Loucy (cell line): ENCODE data around the gene CAMSAP1.

Source experiments
- H2AFZ ChIP-seq: fragments of 200-600 bp; sonication (generic); 2 replicates; pipeline ENCODE4 v1.6.0; 2016; ENCODE audit warnings: antibody characterized with exemption, mild to moderate bottlenecking, low read length, moderate library complexity
- H3F3A ChIP-seq: fragments of 200-600 bp; 2 replicates; pipeline ENCODE4 v1.6.0; 2016; ENCODE audit warnings: antibody characterized with exemption, low read depth, mild to moderate bottlenecking
- H3K27me3 ChIP-seq: fragments of 200-600 bp; sonication (generic); 2 replicates; pipeline ENCODE4 v1.6.1; 2014; ENCODE audit warnings: low read length, mild to moderate bottlenecking; ENCODE audit not compliant: insufficient read depth, poor library complexity, severe bottlenecking
- H3K36me3 ChIP-seq: fragments of 200-600 bp; sonication (generic); 2 replicates; pipeline ENCODE4 v1.6.1; 2016; ENCODE audit warnings: low read length; ENCODE audit not compliant: insufficient read depth
- H3K4me1 ChIP-seq: fragments of 200-600 bp; sonication (generic); 2 replicates; pipeline ENCODE4 v1.5.1; 2014; ENCODE audit warnings: low read length, mild to moderate bottlenecking; ENCODE audit not compliant: insufficient read depth, poor library complexity, severe bottlenecking
- H3K4me2 ChIP-seq: fragments of 200-600 bp; sonication (generic); 2 replicates; pipeline ENCODE4 v1.6.0; 2014; ENCODE audit warnings: antibody characterized with exemption, low read length, low read depth, mild to moderate bottlenecking; ENCODE audit not compliant: poor library complexity, severe bottlenecking
- H3K4me3 ChIP-seq: fragments of 200-600 bp; sonication (generic); 2 replicates; pipeline ENCODE4 v1.5.1; 2014; ENCODE audit warnings: low read length, mild to moderate bottlenecking, mixed read lengths; ENCODE audit not compliant: poor library complexity, severe bottlenecking
- H3K79me2 ChIP-seq: fragments of 200-600 bp; sonication (generic); 2 replicates; pipeline ENCODE4 v1.6.1; 2014; ENCODE audit warnings: low read length; ENCODE audit not compliant: insufficient read depth
- H3K9ac ChIP-seq: fragments of 200-600 bp; sonication (generic); 2 replicates; pipeline ENCODE4 v1.6.0; 2014; ENCODE audit warnings: mild to moderate bottlenecking, low read depth, low read length, moderate library complexity; ENCODE audit not compliant: poor library complexity, severe bottlenecking
- H3K9me2 ChIP-seq: fragments of 200-600 bp; sonication (generic); replicated peaks from 2 replicates; pipeline ENCODE4 v1.6.1; 2016; ENCODE audit warnings: low read depth, low read length, mixed read lengths
- H3K9me3 ChIP-seq: fragments of 200-600 bp; sonication (generic); 2 replicates; pipeline ENCODE4 v1.6.1; 2014; ENCODE audit warnings: mild to moderate bottlenecking, antibody characterized with exemption, low read length, low read depth; ENCODE audit not compliant: insufficient read depth
- H4K20me1 ChIP-seq: fragments of 200-600 bp; sonication (generic); 2 replicates; pipeline ENCODE4 v1.6.0; 2014; ENCODE audit warnings: antibody characterized with exemption, low read length, mild to moderate bottlenecking; ENCODE audit not compliant: insufficient read depth, poor library complexity, severe bottlenecking
- EZH2phosphoT487 ChIP-seq: fragments of 200-600 bp; IDR thresholded peaks from 2 replicates; pipeline ENCODE4 v1.6.1; 2018; ENCODE audit warnings: antibody characterized with exemption, mild to moderate bottlenecking, moderate library complexity, borderline replicate concordance
- TF ChIP-seq, protein P1 (sequence below): fragments of 200-600 bp; sonication (generic); conservative IDR thresholded peaks from 2 replicates; pipeline ENCODE4 v1.5.1; 2014; ENCODE audit warnings: mild to moderate bottlenecking, antibody characterized with exemption, low read length

The CAMSAP1 gene

GRCh38 chr9:135903358-135903656, 4.0 kb downstream of the CAMSAP1 start:
- peak overlapping the region; percentile 98 for H3K4me2 ChIP-seq
- H3K4me3 ChIP-seq, result peak overlapping the region; percentile 83
- H3K4me1 ChIP-seq, result peaks cover 64% of the 10 kb centered on the region
- no peaks in the 10 kb centered on the region for H3K27me3 ChIP-seq
- H2AFZ ChIP-seq, result no peak overlapping the region
- peak overlapping the region; percentile 15 for H3K9ac ChIP-seq
- no peak for TF ChIP-seq EZH2phosphoT487
- TF ChIP-seq, protein P1, sequence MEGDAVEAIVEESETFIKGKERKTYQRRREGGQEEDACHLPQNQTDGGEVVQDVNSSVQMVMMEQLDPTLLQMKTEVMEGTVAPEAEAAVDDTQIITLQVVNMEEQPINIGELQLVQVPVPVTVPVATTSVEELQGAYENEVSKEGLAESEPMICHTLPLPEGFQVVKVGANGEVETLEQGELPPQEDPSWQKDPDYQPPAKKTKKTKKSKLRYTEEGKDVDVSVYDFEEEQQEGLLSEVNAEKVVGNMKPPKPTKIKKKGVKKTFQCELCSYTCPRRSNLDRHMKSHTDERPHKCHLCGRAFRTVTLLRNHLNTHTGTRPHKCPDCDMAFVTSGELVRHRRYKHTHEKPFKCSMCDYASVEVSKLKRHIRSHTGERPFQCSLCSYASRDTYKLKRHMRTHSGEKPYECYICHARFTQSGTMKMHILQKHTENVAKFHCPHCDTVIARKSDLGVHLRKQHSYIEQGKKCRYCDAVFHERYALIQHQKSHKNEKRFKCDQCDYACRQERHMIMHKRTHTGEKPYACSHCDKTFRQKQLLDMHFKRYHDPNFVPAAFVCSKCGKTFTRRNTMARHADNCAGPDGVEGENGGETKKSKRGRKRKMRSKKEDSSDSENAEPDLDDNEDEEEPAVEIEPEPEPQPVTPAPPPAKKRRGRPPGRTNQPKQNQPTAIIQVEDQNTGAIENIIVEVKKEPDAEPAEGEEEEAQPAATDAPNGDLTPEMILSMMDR, result no peak
- peaks cover 82% of the 10 kb centered on the region for H4K20me1 ChIP-seq
- peaks cover 7% of the 10 kb centered on the region; the same call in 1 of the 2 replicates for H3F3A ChIP-seq
- no peaks in the 10 kb centered on the region for H3K9me3 ChIP-seq
- H3K79me2 ChIP-seq, result peaks cover 87% of the 10 kb centered on the region
- no peaks in the 10 kb centered on the region for H3K9me2 ChIP-seq
- H3K36me3 ChIP-seq, result no peaks in the 10 kb centered on the region

- peaks cover 7% of the 10 kb centered on the region; the same call in 1 of the 2 replicates for H3F3A ChIP-seq
- peak overlapping the region; percentile 98 for H3K4me2 ChIP-seq
- H3K27me3 ChIP-seq, result no peaks in the 10 kb centered on the region
- H3K4me3 ChIP-seq, result peak overlapping the region; percentile 83
- TF ChIP-seq, protein P1, result no peak
- TF ChIP-seq EZH2phosphoT487, result no peak
- no peaks in the 10 kb centered on the region for H3K9me2 ChIP-seq
- H4K20me1 ChIP-seq, result peaks cover 85% of the 10 kb centered on the region
- peaks cover 63% of the 10 kb centered on the region for H3K4me1 ChIP-seq
- H3K36me3 ChIP-seq, result no peaks in the 10 kb centered on the region
- H2AFZ ChIP-seq, result no peak overlapping the region
- H3K79me2 ChIP-seq, result peaks cover 87% of the 10 kb centered on the region
- H3K9ac ChIP-seq, result peak overlapping the region; percentile 15
- H3K9me3 ChIP-seq, result no peaks in the 10 kb centered on the region
These were observed 4.5 kb downstream of the CAMSAP1 start for GRCh38 chr9:135902655-135903357.

DNA sequence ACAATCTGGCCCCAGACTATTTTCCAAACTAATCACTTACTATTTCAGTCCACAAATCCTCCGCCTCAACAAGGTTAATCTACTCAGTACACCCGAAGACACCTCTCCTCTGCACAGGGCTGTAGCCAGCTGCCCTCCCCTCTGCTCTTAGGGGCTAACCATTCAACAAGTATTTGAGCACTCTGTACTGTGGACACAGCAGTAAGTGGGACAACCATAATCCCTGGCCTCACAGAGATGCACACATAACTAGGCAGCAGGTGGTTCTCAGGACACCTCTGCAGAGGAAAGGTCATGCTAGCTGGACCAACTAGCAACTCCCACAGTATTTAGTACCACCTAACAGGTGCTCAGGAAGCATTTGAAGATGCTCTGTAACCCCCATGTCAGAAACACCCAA, 5.5 kb downstream of the CAMSAP1 start:
- no peaks in the 10 kb centered on the region for H3K27me3 ChIP-seq
- H3F3A ChIP-seq, result peaks cover 7% of the 10 kb centered on the region; the same call in 1 of the 2 replicates
- no peak overlapping the region for H2AFZ ChIP-seq
- H3K4me2 ChIP-seq, result peak overlapping the region; percentile 98
- peak overlapping the region; percentile 8 for H3K4me3 ChIP-seq
- peaks cover 97% of the 10 kb centered on the region for H3K79me2 ChIP-seq
- peaks cover 95% of the 10 kb centered on the region for H4K20me1 ChIP-seq
- no peaks in the 10 kb centered on the region for H3K9me2 ChIP-seq
- no peak overlapping the region for H3K9ac ChIP-seq
- no peaks in the 10 kb centered on the region for H3K9me3 ChIP-seq
- no peaks in the 10 kb centered on the region for H3K36me3 ChIP-seq
- TF ChIP-seq, protein P1, result no peak
- no peak for TF ChIP-seq EZH2phosphoT487
- peaks cover 63% of the 10 kb centered on the region for H3K4me1 ChIP-seq
